WTC11 (cell line): ENCODE measurements around the gene PRPF40A. TPM values are rescaled to one million over a fixed set of nuclear protein-coding genes. Genes with fewer than 3 reads are reported as not detected.

Source experiments
- ATAC-seq: fragments of 200-7000 bp; cut with Tn5 transposase; 2 replicates; pipeline ENCODE4 v1.10.0; 2021; ENCODE audit warnings: mild to moderate bottlenecking, moderate library complexity
- CTCF ChIA-PET: fragments of 300-600 bp; sonication (Branson Sonifier 250); formaldehyde crosslinking; loops from one replicate; lab custom pipeline; 2021; ENCODE audit warnings: antibody characterized with exemption; lab: Charles Lee
- POLR2A ChIA-PET: fragments of 350-600 bp; sonication (Branson Sonifier 250); formaldehyde crosslinking; loops from one replicate; lab custom pipeline; 2021; ENCODE audit warnings: antibody characterized with exemption; lab: Charles Lee
- DNase-seq: peaks from one replicate; pipeline ENCODE4 v3.0.0; 2021; ENCODE audit warnings: low spot score
- H3K27ac Mint-ChIP-seq: 2 replicates; pipeline ENCODE4 v1.8.0; 2021; ENCODE audit warnings: mixed read lengths
- H3K27me3 Mint-ChIP-seq: 2 replicates; pipeline ENCODE4 v1.8.0; 2021; ENCODE audit warnings: low read depth, mild to moderate bottlenecking, moderate library complexity, mixed read lengths
- H3K36me3 Mint-ChIP-seq: 2 replicates; pipeline ENCODE4 v1.8.0; 2021; ENCODE audit warnings: mixed read lengths
- H3K4me1 Mint-ChIP-seq: 2 replicates; pipeline ENCODE4 v1.8.0; 2022; ENCODE audit warnings: mixed read lengths
- H3K4me3 Mint-ChIP-seq: 2 replicates; pipeline ENCODE4 v1.8.0; 2021; ENCODE audit warnings: mild to moderate bottlenecking, moderate library complexity, mixed read lengths
- H3K9me3 Mint-ChIP-seq: 2 replicates; pipeline ENCODE4 v1.8.0; 2021; ENCODE audit warnings: mixed read lengths
- ATF1 ChIP-seq: sonication (generic); formaldehyde crosslinking; IDR thresholded peaks from 2 replicates; pipeline ENCODE4 v1.8.1; 2023; ENCODE audit warnings: mild to moderate bottlenecking, moderate library complexity, missing genetic modification reagents
- E2F4 ChIP-seq: sonication (generic); formaldehyde crosslinking; IDR thresholded peaks from 2 replicates; pipeline ENCODE4 v1.8.1; 2022; ENCODE audit warnings: low read depth, mild to moderate bottlenecking, moderate library complexity, missing genetic modification reagents, borderline replicate concordance
- FOXK1 ChIP-seq: sonication (generic); formaldehyde crosslinking; IDR thresholded peaks from 2 replicates; pipeline ENCODE4 v1.8.0; 2022; ENCODE audit warnings: mild to moderate bottlenecking, moderate library complexity, missing genetic modification reagents
- FOXP1 ChIP-seq: sonication (generic); formaldehyde crosslinking; IDR thresholded peaks from 2 replicates; pipeline ENCODE4 v1.8.0; 2022; ENCODE audit warnings: missing genetic modification reagents, mild to moderate bottlenecking, moderate library complexity, borderline replicate concordance
- FOXP4 ChIP-seq: sonication (generic); formaldehyde crosslinking; IDR thresholded peaks from 2 replicates; pipeline ENCODE4 v1.8.0; 2022; ENCODE audit warnings: mild to moderate bottlenecking, missing genetic modification reagents
- GABPB1 ChIP-seq: sonication (generic); formaldehyde crosslinking; IDR thresholded peaks from 2 replicates; pipeline ENCODE4 v1.8.1; 2023; ENCODE audit warnings: mild to moderate bottlenecking, missing genetic modification reagents
- NFE2L1 ChIP-seq: sonication (generic); formaldehyde crosslinking; IDR thresholded peaks from 2 replicates; pipeline ENCODE4 v1.8.1; 2023; ENCODE audit warnings: missing genetic modification reagents
- NFYB ChIP-seq: sonication (generic); formaldehyde crosslinking; conservative IDR thresholded peaks from 2 replicates; pipeline ENCODE4 v1.8.0; 2022; ENCODE audit warnings: low read depth, missing genetic modification reagents
- RORB ChIP-seq: fragments of 250-450 bp; sonication (Bioruptor Pico); IDR thresholded peaks from 2 replicates; pipeline ENCODE4 v1.9.0; 2021; ENCODE audit warnings: mild to moderate bottlenecking
- SMAD4 ChIP-seq: sonication (generic); formaldehyde crosslinking; IDR thresholded peaks from 2 replicates; pipeline ENCODE4 v1.8.0; 2022; ENCODE audit warnings: mild to moderate bottlenecking, missing genetic modification reagents
- SP1 ChIP-seq: sonication (generic); formaldehyde crosslinking; conservative IDR thresholded peaks from 2 replicates; pipeline ENCODE4 v1.8.1; 2022; ENCODE audit warnings: missing genetic modification reagents
- ZBTB21 ChIP-seq: sonication (generic); formaldehyde crosslinking; IDR thresholded peaks from 2 replicates; pipeline ENCODE4 v1.8.1; 2023; ENCODE audit warnings: mild to moderate bottlenecking, missing genetic modification reagents, borderline replicate concordance
- ZNF121 ChIP-seq: sonication (generic); formaldehyde crosslinking; IDR thresholded peaks from 2 replicates; pipeline ENCODE4 v1.8.0; 2023; ENCODE audit warnings: missing genetic modification reagents
- ZNF416 ChIP-seq: fragments of 250-450 bp; sonication (Bioruptor Pico); IDR thresholded peaks from 2 replicates; pipeline ENCODE4 v1.9.0; 2021; ENCODE audit warnings: mild to moderate bottlenecking, inconsistent platforms
- total RNA-seq: library from RNA; stranded (reverse); gene quantifications from 3 replicates; pipeline ENCODE4 v1.2.3, GENCODE V29; 2021
- TF ChIP-seq, protein P1 (sequence below): sonication (generic); formaldehyde crosslinking; IDR thresholded peaks from 2 replicates; pipeline ENCODE4 v1.8.0; 2023; ENCODE audit warnings: missing genetic modification reagents
- TF ChIP-seq, protein P2 (sequence below): sonication (generic); formaldehyde crosslinking; conservative IDR thresholded peaks from 2 replicates; pipeline ENCODE4 v1.8.1; 2022; ENCODE audit warnings: mild to moderate bottlenecking, missing genetic modification reagents
- TF ChIP-seq, protein P3 (sequence below): sonication (generic); formaldehyde crosslinking; IDR thresholded peaks from 2 replicates; pipeline ENCODE4 v1.8.0; 2023; ENCODE audit warnings: missing genetic modification reagents, mild to moderate bottlenecking, borderline replicate concordance

Gene PRPF40A
- total RNA-seq, 1 experiment from 2014 or later: 189 TPM

GRCh38 chr2:152720794-152721193 is 3.5 kb upstream of the PRPF40A start:
- H3K4me3 Mint-ChIP-seq: peak overlapping the region; percentile 97
- TF ChIP-seq RORB (CRISPR knock-in tag) (no peak), ATF1 (CRISPR knock-in tag) (no peak), FOXK1 (no peak), ZBTB21 (no peak), ZNF121 (peak; percentile 75; the same call in 1 of the 2 replicates)
- TF ChIP-seq, all 79 proteins: peak for 1
- ChIA-PET CTCF (no interaction called here), POLR2A (no interaction called here)
- no peak for DNase-seq
- H3K36me3 Mint-ChIP-seq: peaks cover 30% of the 10 kb centered on the region
- peaks cover 24% of the 10 kb centered on the region for H3K4me1 Mint-ChIP-seq
- no peaks in the 10 kb centered on the region for H3K27me3 Mint-ChIP-seq
- no peaks in the 10 kb centered on the region for H3K9me3 Mint-ChIP-seq
- H3K27ac Mint-ChIP-seq: peak overlapping the region; percentile 23; the same call in 1 of the 2 replicates
- no peak for ATAC-seq

DNA sequence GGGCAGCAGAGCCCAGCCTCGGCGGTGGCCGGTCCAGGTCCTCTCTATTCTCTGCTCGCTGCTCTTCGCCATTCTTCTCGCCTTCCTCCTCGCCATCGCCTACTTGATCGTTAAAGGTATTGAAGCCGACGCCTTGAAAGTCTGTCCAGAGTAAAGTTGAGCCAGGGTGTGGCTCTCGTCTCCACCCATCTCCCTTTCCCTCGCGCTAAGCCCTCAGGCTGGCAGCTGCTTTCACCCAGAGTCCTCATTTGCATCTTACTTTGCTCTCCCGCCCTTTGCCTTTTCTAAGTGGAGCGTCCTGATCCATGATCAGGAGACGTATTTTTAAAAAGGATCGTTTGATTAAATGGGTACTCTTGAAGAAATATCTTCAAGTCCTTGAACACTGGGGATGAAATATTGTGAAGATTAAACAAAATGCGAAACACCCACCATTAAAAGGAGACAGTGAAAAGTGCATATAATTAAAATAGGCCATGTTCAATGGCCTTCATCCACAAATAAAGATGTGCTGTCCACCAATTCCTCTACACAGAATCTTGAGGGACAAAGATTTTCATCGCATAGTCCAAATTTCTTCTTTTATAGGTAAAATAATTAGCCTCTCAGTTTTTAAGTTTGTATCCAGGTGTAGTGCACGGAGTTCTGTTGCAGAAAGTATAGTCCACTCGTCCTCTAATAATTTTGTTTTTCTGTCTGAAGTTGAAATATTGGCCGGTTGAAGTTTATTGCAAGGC is 1.8 kb upstream of the PRPF40A start:
- peak; percentile 13 for ATAC-seq
- Mint-ChIP-seq H3K36me3 (peaks cover 39% of the 10 kb centered on the region), H3K9me3 (no peaks in the 10 kb centered on the region), H3K27ac (peak overlapping the region; percentile 100), H3K27me3 (no peaks in the 10 kb centered on the region), H3K4me1 (peaks cover 33% of the 10 kb centered on the region), H3K4me3 (peak overlapping the region; percentile 97)
- CTCF ChIA-PET: no interaction called here
- TF ChIP-seq SP1 (no peak), FOXP1 (CRISPR knock-in tag) (no peak), E2F4 (CRISPR knock-in tag) (0 out of 2 replicates have a peak, but pooled peaks have one; percentile 11), SMAD4 (CRISPR knock-in tag) (0 out of 2 replicates have a peak, but pooled peaks have one; percentile 47)
- TF ChIP-seq, protein P1, sequence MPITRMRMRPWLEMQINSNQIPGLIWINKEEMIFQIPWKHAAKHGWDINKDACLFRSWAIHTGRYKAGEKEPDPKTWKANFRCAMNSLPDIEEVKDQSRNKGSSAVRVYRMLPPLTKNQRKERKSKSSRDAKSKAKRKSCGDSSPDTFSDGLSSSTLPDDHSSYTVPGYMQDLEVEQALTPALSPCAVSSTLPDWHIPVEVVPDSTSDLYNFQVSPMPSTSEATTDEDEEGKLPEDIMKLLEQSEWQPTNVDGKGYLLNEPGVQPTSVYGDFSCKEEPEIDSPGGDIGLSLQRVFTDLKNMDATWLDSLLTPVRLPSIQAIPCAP (CRISPR knock-in tag): no peak
- POLR2A ChIA-PET: interaction anchor here (0.6 kb wide), 1 partner anchor 23 kb away, joined by 3 read pairs; no protein-coding TSS in a partner anchor
- DNase-seq: peak; percentile 53

- CTCF ChIA-PET: no interaction called here
- ATAC-seq (peak; percentile 66), DNase-seq (peak; percentile 94)
- Mint-ChIP-seq H3K27ac (peak within 1 kb of the TSS; percentile 100), H3K36me3 (peaks cover 43% of the 10 kb centered on the region), H3K4me3 (peak within 1 kb of the TSS; percentile 97), H3K4me1 (peaks cover 33% of the 10 kb centered on the region), H3K27me3 (no peaks in the 10 kb centered on the region), H3K9me3 (no peaks in the 10 kb centered on the region)
- POLR2A ChIA-PET: interaction anchor here (0.5 to 1.6 kb wide), 4 partner anchors 8 to 24 kb away, joined by 3 to 10 read pairs (median 6); no protein-coding TSS in a partner anchor
- TF ChIP-seq, protein P2, sequence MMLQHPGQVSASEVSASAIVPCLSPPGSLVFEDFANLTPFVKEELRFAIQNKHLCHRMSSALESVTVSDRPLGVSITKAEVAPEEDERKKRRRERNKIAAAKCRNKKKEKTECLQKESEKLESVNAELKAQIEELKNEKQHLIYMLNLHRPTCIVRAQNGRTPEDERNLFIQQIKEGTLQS: no peak
- TF ChIP-seq ZNF416 (CRISPR knock-in tag) (0 out of 2 replicates have a peak, but pooled peaks have one; percentile 3), FOXK1 (peak; percentile 32; the same call in 1 of the 2 replicates), NFYB (peak; percentile 64), FOXP1 (CRISPR knock-in tag) (peak; percentile 78), GABPB1 (CRISPR knock-in tag) (peak; percentile 53; the same call in 1 of the 2 replicates), NFE2L1 (no peak; the same call in none of the 2 replicates), FOXP4 (CRISPR knock-in tag) (peak; percentile 78; the same call in 1 of the 2 replicates)
- TF ChIP-seq, protein P3, sequence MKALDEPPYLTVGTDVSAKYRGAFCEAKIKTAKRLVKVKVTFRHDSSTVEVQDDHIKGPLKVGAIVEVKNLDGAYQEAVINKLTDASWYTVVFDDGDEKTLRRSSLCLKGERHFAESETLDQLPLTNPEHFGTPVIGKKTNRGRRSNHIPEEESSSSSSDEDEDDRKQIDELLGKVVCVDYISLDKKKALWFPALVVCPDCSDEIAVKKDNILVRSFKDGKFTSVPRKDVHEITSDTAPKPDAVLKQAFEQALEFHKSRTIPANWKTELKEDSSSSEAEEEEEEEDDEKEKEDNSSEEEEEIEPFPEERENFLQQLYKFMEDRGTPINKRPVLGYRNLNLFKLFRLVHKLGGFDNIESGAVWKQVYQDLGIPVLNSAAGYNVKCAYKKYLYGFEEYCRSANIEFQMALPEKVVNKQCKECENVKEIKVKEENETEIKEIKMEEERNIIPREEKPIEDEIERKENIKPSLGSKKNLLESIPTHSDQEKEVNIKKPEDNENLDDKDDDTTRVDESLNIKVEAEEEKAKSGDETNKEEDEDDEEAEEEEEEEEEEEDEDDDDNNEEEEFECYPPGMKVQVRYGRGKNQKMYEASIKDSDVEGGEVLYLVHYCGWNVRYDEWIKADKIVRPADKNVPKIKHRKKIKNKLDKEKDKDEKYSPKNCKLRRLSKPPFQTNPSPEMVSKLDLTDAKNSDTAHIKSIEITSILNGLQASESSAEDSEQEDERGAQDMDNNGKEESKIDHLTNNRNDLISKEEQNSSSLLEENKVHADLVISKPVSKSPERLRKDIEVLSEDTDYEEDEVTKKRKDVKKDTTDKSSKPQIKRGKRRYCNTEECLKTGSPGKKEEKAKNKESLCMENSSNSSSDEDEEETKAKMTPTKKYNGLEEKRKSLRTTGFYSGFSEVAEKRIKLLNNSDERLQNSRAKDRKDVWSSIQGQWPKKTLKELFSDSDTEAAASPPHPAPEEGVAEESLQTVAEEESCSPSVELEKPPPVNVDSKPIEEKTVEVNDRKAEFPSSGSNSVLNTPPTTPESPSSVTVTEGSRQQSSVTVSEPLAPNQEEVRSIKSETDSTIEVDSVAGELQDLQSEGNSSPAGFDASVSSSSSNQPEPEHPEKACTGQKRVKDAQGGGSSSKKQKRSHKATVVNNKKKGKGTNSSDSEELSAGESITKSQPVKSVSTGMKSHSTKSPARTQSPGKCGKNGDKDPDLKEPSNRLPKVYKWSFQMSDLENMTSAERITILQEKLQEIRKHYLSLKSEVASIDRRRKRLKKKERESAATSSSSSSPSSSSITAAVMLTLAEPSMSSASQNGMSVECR: no peak; the same call in 1 of the 2 replicates
These were observed 1.0 kb upstream of the PRPF40A start, which contains the start of gene ARL6IP6 for GRCh38 chr2:152718076-152718908. TSS of gene ARL6IP6 (plus strand) at chr2:152718620. CDS start at chr2:152718625, 5 bp downstream.
